ENCODE results near the gene KCNN2.

The KCNN2 gene

DNA sequence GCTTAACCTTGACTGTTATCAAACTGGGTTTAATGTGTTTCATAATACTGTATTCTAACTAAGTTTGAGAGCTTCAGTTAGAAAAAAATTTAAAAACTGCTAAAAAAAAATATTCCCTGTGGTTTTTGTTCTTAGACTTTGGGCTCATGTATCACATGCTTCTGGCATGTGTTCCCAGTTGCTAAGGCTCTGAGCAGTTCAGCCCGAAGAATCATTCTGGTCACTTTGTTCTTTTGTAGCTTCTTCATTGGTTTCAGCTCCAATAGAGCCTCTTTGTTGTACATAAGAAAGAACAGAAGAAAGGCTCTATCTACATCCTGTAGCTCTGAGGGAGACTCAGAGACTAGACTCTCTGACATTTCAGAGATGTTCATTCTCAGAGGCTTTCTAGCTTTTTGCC lies 25.6 kb downstream of the KCNN2 start:
- Mint-ChIP-seq H3K4me1 (no peaks in the 10 kb centered on the region), H3K9me3 (no peaks in the 10 kb centered on the region), H3K27me3 (no peaks in the 10 kb centered on the region), H3K36me3 (no peaks in the 10 kb centered on the region), H3K27ac (no peak overlapping the region), H3K4me3 (no peak overlapping the region)
- CTCF ChIA-PET: no interaction called here
- DNase-seq: no peak

DNA sequence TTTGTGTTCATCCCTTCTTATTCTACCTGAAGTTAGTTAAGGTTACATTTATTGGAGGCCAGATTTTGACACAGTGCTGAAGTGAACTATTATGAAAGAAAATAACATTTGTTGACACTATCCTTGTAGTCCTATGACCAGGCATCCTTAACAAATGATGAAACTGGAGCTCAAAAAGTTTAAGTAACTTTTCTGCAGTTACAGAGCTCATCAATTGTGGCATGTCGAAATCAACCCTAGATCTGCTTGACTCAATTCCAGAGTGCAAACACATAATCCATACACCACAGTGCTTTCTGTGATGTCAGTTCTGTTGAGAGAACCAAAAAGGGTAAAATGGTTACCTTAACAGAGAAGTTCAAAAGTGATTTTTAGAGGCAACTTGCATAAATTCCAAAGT lies 28.6 kb downstream of the KCNN2 start:
- CTCF ChIA-PET: no interaction called here
- no peaks in the 10 kb centered on the region for H3K4me1 Mint-ChIP-seq

DNA sequence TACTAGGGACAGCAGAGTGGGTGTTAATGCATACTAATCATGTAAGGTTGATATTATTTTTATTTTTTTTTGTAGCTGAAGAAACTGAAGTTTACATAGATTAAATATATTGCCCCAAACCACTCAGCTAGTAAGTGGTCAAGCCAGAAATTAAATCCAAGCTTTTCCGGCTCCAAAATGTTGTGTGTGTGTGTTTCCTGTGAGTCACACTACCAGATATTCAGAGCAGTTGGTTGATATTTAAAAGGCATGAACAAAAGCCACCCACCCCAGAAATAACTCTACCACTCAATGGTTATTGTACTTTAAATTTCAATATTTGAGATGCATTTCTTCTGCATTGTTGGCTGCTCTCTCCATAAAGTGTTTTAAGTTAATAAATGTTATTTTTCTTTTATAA lies 29.5 kb downstream of the KCNN2 start:
- no peak for DNase-seq
- H3K4me1 Mint-ChIP-seq: no peaks in the 10 kb centered on the region
- H3K4me3 Mint-ChIP-seq: no peak overlapping the region
- no peaks in the 10 kb centered on the region for H3K9me3 Mint-ChIP-seq
- no peaks in the 10 kb centered on the region for H3K36me3 Mint-ChIP-seq
- no peak overlapping the region for H3K27ac Mint-ChIP-seq
- CTCF ChIA-PET: no interaction called here
- no peaks in the 10 kb centered on the region for H3K27me3 Mint-ChIP-seq

More for the DNA sequence above, 28.6 kb downstream of the KCNN2 start:
- Mint-ChIP-seq H3K4me3 (no peak overlapping the region), H3K9me3 (no peaks in the 10 kb centered on the region), H3K27me3 (no peaks in the 10 kb centered on the region), H3K27ac (no peak overlapping the region), H3K36me3 (no peaks in the 10 kb centered on the region)
- no peak for DNase-seq

DNA sequence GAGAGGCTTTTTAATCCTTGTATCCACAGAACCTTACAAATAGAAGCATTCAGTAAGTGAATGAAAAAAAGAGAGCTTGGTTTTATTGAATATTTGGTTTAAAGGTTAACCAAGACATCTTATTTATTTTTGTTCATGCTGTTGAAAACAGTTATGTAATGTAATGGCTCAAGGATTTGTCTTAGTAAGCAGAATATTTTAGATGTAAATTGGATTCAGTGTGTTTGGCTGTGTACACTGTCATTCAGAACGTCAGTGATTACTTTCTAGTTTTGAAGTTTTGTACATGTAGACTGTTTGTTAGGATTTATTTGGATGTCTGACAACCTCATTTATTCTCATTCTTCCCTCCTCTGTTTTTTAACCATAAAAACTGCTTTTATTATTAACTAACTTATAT lies 31.3 kb downstream of the KCNN2 start:
- Mint-ChIP-seq H3K27ac (no peak overlapping the region), H3K9me3 (no peaks in the 10 kb centered on the region), H3K27me3 (no peaks in the 10 kb centered on the region), H3K4me1 (no peaks in the 10 kb centered on the region), H3K4me3 (no peak overlapping the region), H3K36me3 (no peaks in the 10 kb centered on the region)
- CTCF ChIA-PET: no interaction called here
- DNase-seq: no peak

DNA sequence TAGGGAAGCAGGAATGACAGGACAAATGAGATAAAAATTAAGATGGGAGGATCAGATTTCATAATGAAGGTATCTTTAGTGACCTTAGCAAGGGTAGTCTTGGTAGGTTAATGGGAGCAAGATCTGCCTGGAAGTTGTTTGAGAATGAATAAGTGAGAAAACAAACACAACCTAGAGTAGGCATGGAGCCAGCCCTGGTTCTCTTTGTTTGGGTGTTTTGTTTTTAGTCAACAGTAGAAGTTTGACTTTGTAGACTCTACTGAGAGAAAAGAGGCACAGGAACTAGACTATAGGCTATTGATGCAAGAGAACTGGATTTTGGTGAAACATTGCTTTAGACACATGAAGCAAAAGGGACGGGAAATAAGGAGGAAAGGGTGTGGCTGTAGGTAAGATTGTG lies 40.3 kb downstream of the KCNN2 start:
- Mint-ChIP-seq H3K36me3 (no peaks in the 10 kb centered on the region), H3K27ac (no peak overlapping the region), H3K4me1 (no peaks in the 10 kb centered on the region), H3K27me3 (no peaks in the 10 kb centered on the region), H3K9me3 (no peaks in the 10 kb centered on the region), H3K4me3 (no peak overlapping the region)
- DNase-seq: no peak
- CTCF ChIA-PET: no interaction called here

DNA sequence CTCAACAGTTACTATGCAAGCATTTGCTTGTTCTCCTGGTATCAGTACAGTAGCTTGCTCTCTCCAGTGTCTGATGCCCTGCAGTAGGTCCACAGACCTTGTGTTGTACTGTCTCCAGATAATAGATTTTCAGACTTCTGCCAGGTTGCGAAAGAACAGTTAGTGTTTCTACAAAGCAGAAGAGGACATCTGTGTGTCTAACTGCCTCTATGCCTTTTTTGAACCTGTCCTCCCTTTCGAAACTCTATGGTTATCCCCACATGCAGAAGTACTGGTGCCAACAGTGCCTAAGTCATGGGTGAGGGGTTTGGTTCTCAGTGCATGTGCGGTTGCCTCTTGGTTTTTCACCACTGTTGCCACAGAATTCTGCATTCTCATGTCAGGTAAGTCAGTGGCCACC lies 45.9 kb downstream of the KCNN2 start:
- Mint-ChIP-seq H3K27ac (no peak overlapping the region), H3K4me3 (no peak overlapping the region), H3K27me3 (no peaks in the 10 kb centered on the region), H3K9me3 (no peaks in the 10 kb centered on the region), H3K36me3 (no peaks in the 10 kb centered on the region), H3K4me1 (no peaks in the 10 kb centered on the region)
- DNase-seq: no peak
- CTCF ChIA-PET: no interaction called here

DNA sequence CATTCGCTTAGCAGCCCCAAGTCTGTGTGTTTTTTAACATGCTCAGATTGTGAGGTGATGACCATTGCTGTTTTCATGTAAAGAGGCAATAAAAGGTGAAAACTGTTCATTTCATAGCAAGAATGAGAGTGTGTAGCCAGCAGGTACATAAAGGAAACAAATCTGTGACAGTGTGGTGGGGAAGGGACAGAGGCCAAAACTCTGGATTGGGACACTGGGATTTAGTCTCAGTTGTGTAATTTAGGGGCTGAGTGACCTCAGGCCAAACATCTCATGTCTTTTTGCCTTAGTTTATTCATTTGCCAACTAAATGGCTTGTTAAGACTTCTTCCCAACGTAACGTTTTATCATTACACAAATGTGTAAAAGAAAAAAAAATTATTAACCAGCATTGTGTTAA lies 47.0 kb downstream of the KCNN2 start:
- Mint-ChIP-seq H3K4me1 (no peaks in the 10 kb centered on the region), H3K4me3 (no peak overlapping the region), H3K27me3 (no peaks in the 10 kb centered on the region), H3K36me3 (no peaks in the 10 kb centered on the region), H3K27ac (no peak overlapping the region), H3K9me3 (no peaks in the 10 kb centered on the region)
- no peak for DNase-seq
- CTCF ChIA-PET: no interaction called here

DNA sequence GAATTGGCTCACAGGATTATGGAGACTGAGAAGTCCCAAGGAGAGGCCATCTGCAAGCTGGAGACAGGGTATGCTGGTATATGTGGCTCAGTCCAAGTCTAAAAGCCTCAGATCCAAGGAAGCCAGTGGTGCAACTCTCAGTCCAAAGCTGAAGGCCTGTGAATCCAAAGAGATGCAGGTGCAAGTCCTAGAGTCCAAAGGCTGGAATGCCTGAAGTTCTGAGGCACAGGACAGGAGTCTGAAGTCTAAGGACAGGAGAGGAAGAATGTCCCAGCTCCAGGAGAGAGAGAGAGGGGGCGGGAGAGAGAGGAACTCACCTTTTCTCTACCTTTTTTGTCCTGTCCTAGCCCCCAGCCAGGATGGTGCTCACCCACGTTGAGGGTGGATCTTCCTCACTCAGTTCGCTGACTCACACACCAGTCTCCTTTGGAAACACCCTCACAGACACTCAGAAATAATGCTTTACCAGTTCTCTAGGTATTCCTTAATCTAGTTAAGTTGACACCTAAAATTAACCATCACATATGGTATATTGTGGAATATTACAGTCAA lies 49.6 kb downstream of the KCNN2 start:
- no peak for DNase-seq
- Mint-ChIP-seq H3K27me3 (no peaks in the 10 kb centered on the region), H3K27ac (no peak overlapping the region), H3K4me3 (no peak overlapping the region), H3K4me1 (no peaks in the 10 kb centered on the region), H3K36me3 (no peaks in the 10 kb centered on the region), H3K9me3 (no peaks in the 10 kb centered on the region)
- CTCF ChIA-PET: no interaction called here

DNA sequence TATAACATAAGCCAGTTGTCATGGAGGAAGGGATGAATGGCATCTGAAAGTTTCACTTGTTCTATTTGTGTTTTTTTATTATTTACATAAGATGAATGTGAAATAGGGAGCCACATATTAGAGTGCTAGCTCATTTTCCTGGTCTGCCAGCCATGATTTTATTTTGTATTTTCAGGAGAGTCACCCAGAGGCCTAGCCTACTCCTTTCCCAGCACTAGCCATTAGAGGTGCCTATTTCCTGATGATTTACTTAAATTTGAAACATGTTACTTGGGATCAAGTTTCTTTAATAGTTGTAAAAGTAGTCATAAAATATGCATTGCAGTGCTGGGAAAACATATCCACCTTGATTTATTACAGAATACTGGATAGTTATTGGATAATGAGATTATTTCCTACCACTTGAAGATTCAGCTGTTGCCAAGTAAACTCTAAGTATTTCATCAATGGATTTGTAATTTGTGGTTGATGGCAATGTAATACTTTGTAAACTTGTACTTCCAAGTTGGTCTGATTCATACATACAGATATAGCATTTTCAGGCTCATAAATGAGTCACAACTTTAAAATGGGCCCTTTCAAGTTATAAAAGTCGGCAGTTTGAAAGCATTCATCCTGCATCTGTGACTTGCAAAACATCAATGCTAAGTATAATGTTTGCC lies 50.8 kb downstream of the KCNN2 start:
- DNase-seq: no peak
- H3K4me1 Mint-ChIP-seq: no peaks in the 10 kb centered on the region
- no peaks in the 10 kb centered on the region for H3K9me3 Mint-ChIP-seq
- CTCF ChIA-PET: no interaction called here
- H3K27me3 Mint-ChIP-seq: no peaks in the 10 kb centered on the region
- H3K27ac Mint-ChIP-seq: no peak overlapping the region
- no peaks in the 10 kb centered on the region for H3K36me3 Mint-ChIP-seq
- H3K4me3 Mint-ChIP-seq: no peak overlapping the region

DNA sequence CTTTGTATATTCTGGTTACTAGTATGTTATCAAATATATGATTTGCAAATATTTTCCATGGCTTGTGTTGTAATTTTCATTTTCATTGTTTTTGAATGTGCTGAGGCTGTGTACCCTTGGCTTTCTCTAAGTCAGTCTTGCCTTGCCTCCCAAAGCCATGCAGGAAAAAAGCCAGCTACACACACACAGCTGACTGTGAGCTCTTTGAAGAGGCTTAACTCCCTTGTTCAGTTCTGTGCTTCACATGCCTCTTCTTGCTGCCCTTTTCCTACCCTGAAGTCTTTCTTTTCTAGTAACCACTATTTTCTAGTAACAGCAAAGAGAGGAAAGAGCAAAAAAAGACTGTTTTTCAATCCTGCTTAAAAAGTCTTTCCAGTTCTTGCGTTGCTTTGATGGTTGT lies 53.9 kb downstream of the KCNN2 start:
- CTCF ChIA-PET: interaction anchor here (0.6 kb wide), 1 partner anchor 371 kb away, joined by 3 read pairs; no protein-coding TSS in a partner anchor
- Mint-ChIP-seq H3K27ac (no peak overlapping the region), H3K36me3 (no peaks in the 10 kb centered on the region), H3K4me1 (no peaks in the 10 kb centered on the region), H3K27me3 (no peaks in the 10 kb centered on the region), H3K9me3 (no peaks in the 10 kb centered on the region), H3K4me3 (no peak overlapping the region)
- DNase-seq: no peak

DNA sequence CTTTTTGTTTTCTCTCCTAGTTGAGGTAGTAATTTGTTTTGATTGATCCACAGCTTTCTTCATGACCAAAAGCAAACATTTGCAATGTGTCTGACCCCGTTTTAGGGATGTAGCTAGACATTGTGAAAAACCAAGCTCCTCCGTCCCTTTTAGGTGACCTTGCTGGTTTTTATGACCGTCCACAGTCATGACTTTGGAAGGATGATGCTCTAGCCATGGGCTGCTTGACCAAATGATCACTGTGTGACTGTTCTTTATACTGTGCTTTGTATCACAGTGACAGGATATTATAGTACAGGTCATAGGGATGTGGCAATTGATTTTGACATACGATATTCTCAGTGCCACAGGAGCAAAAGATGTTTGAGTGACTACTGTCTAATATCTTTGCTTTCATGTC lies 54.4 kb downstream of the KCNN2 start:
- Mint-ChIP-seq H3K27me3 (no peaks in the 10 kb centered on the region), H3K4me3 (no peak overlapping the region), H3K9me3 (no peaks in the 10 kb centered on the region), H3K36me3 (no peaks in the 10 kb centered on the region), H3K27ac (no peak overlapping the region), H3K4me1 (no peaks in the 10 kb centered on the region)
- no peak for DNase-seq
- CTCF ChIA-PET: interaction anchor here (0.6 kb wide), 1 partner anchor 371 kb away, joined by 3 read pairs; no protein-coding TSS in a partner anchor

DNA sequence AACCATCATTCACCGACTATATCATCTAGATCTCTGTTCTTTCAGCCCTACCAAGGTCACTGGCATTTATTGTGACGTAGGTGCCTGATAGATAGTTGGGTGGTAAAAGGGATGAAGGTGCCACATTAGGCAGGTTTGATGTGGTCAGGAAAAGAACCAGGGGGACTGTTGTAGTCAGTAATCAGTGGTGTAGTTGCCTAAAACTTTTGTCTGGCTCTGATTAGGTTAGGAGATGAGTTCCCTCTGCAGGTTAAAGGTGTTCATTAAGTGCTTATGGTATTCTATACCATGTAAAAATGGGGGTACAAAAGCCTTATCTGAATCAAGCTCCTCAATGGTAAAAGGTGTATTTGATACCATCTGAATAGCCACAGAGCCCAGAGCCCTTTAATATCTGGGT lies 55.6 kb downstream of the KCNN2 start:
- Mint-ChIP-seq H3K4me3 (no peak overlapping the region), H3K9me3 (no peaks in the 10 kb centered on the region), H3K27ac (no peak overlapping the region), H3K4me1 (no peaks in the 10 kb centered on the region), H3K27me3 (no peaks in the 10 kb centered on the region), H3K36me3 (no peaks in the 10 kb centered on the region)
- CTCF ChIA-PET: no interaction called here
- DNase-seq: no peak

DNA sequence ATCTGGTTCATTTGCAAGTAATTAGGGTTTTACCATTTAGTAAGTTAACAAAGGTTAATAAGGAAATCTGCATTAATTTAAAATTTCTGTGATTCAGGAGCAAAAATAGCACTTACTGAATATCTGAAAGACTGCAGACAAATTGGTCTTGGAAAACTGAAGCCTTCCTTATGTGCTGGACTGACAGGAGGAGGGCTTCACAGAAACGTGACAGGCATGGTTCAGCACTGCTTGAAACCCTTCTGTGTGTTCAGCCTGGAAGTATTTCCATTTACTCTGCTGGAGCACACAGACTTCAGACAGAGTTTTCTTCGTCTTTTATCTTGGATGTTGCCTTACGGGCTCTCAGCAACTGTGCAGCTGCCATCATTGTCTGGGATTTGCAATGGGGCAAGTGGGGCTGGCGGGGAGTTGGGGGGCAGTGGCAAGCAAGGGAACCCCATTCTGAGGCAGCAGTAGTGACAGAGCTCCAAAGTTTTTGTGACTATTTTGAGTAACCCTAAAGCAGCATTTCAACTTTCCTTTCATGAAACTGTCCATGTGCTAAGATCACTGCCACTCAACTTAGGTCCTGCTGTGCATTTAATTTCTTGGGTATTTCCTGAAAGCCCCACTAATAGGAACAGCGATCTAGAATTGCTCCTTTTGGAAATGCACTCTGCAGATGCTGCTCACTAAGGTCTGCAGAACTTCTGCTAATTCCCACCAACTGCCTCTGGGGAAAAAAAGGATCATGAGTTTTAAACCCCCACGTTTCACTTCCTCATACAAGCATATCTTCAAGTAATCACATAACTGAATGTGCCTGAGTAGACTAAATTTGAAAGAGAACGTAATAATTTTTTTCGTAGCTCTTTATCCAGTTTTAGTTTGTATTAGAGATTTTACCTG lies 56.6 kb downstream of the KCNN2 start:
- no peaks in the 10 kb centered on the region for H3K36me3 Mint-ChIP-seq
- no peaks in the 10 kb centered on the region for H3K9me3 Mint-ChIP-seq
- no peak overlapping the region for H3K4me3 Mint-ChIP-seq
- no peak for DNase-seq
- H3K4me1 Mint-ChIP-seq: no peaks in the 10 kb centered on the region
- CTCF ChIA-PET: no interaction called here
- H3K27me3 Mint-ChIP-seq: no peaks in the 10 kb centered on the region
- no peak overlapping the region for H3K27ac Mint-ChIP-seq

DNA sequence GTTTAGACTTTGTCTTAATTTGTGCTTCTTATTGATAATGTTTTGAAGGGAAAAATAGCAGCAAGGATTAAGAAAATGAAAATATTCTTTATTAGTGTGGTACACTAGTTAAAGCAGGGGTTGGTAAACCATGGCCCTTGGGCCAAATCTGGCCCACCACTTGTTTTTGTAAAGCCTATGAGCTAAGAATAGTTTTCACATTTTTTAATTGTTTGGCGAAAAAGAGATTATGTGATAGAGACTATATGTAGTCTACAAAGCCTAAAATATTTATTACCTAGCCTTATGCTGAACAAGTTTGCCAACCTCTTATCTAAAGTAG lies 57.2 kb downstream of the KCNN2 start:
- CTCF ChIA-PET: no interaction called here
- no peaks in the 10 kb centered on the region for H3K9me3 Mint-ChIP-seq
- no peak overlapping the region for H3K4me3 Mint-ChIP-seq

DNA sequence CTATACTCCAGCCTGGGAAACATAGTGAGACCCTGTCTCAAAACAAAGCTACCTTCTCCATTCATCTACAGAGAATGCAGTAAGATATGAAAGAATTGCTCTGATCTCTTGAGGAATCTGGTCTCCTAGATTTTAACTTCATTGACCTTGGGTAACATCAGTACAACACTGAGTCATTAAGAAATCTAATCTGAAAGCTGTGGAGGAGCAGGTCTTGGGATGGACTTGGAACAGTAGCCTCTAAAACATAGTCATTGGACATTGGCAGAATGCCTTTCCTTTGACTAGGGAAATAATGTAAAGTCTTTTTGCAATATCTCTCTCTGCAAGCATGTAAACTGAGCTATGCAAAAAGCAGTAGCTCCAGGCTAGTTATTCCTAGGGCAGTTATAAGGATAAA lies 58.1 kb downstream of the KCNN2 start:
- DNase-seq: no peak
- no peaks in the 10 kb centered on the region for H3K4me1 Mint-ChIP-seq
- no peak overlapping the region for H3K4me3 Mint-ChIP-seq
- no peaks in the 10 kb centered on the region for H3K9me3 Mint-ChIP-seq
- H3K27me3 Mint-ChIP-seq: no peaks in the 10 kb centered on the region
- CTCF ChIA-PET: no interaction called here
- no peak overlapping the region for H3K27ac Mint-ChIP-seq
- no peaks in the 10 kb centered on the region for H3K36me3 Mint-ChIP-seq

More for the DNA sequence above, 57.2 kb downstream of the KCNN2 start:
- no peak for DNase-seq
- H3K4me1 Mint-ChIP-seq: no peaks in the 10 kb centered on the region
- no peak overlapping the region for H3K27ac Mint-ChIP-seq
- H3K36me3 Mint-ChIP-seq: no peaks in the 10 kb centered on the region
- no peaks in the 10 kb centered on the region for H3K27me3 Mint-ChIP-seq
